Kidney capillary endothelial cell (primary cell): Measurements from ENCODE around the gene SIM1.

Source experiments
- DNase-seq: peaks from one replicate; pipeline ENCODE4 v3.0.0-alpha.2; 2018; ENCODE audit warnings: low spot score

SIM1 gene

GRCh38 chr6:100456141-100456907, 8.4 kb downstream of the SIM1 start:
- no peak for DNase-seq

- no peak for DNase-seq
Observed at GRCh38 chr6:100455230-100456124, 9.2 kb downstream of the SIM1 start.

- DNase-seq: no peak
Observed at GRCh38 chr6:100454551-100455229, 10.0 kb downstream of the SIM1 start.

GRCh38 chr6:100453701-100454521, 10.8 kb downstream of the SIM1 start:
- DNase-seq: no peak

- DNase-seq: no peak
Observed at GRCh38 chr6:100452998-100453397, 11.7 kb downstream of the SIM1 start.

- DNase-seq: no peak
Observed at GRCh38 chr6:100451577-100451976, 13.1 kb downstream of the SIM1 start.

- no peak for DNase-seq
Observed at GRCh38 chr6:100449239-100449691, 15.5 kb downstream of the SIM1 start.

- DNase-seq: no peak
Observed at GRCh38 chr6:100447900-100448748, 16.6 kb downstream of the SIM1 start.

- no peak for DNase-seq
Observed at GRCh38 chr6:100447081-100447899, 17.4 kb downstream of the SIM1 start.

- DNase-seq: no peak
Observed at GRCh38 chr6:100446115-100447080, 18.3 kb downstream of the SIM1 start.

GRCh38 chr6:100445512-100445911, 19.2 kb downstream of the SIM1 start:
- no peak for DNase-seq

- no peak for DNase-seq
Observed at GRCh38 chr6:100440935-100441334, 23.8 kb downstream of the SIM1 start.

GRCh38 chr6:100435299-100435698, 29.4 kb downstream of the SIM1 start:
- DNase-seq: no peak

- DNase-seq: no peak
Observed at GRCh38 chr6:100433726-100434435, 30.8 kb downstream of the SIM1 start.

GRCh38 chr6:100432136-100432535, 32.6 kb downstream of the SIM1 start:
- DNase-seq: no peak

GRCh38 chr6:100430962-100431361, 33.8 kb downstream of the SIM1 start:
- no peak for DNase-seq

GRCh38 chr6:100427452-100427851, 37.3 kb downstream of the SIM1 start:
- no peak for DNase-seq
